Epithelial cell of proximal tubule (primary cell): Measurements from ENCODE around the gene SNAPC2. TPM values are rescaled to one million over a fixed set of nuclear protein-coding genes. Genes with fewer than 3 reads are reported as not detected.
A peak's percentile ranks its signal among the peaks of the same experiment; 100 is the strongest.

Experiments used
- DNase-seq: peaks from one replicate; pipeline ENCODE4 v3.0.0-alpha.2; 2011; ENCODE audit warnings: low read depth
- H3K4me3 ChIP-seq: 2 replicates; pipeline ENCODE4 v1.5.1; 2011; ENCODE audit warnings: low read depth, mild to moderate bottlenecking, low read length
- total RNA-seq: library from RNA; depleted of rRNA; stranded (reverse); fragments of >200 nt; gene quantifications from 2 replicates; pipeline ENCODE4 v1.2.3, GENCODE V29; 2015
- TF ChIP-seq, protein P1 (sequence below): conservative IDR thresholded peaks from 2 replicates; pipeline ENCODE4 v1.5.1; 2012; ENCODE audit warnings: low read depth, mild to moderate bottlenecking, low read length

The SNAPC2 gene
- total RNA-seq, 1 donor from 2014 or later, result 34.2 TPM

DNA sequence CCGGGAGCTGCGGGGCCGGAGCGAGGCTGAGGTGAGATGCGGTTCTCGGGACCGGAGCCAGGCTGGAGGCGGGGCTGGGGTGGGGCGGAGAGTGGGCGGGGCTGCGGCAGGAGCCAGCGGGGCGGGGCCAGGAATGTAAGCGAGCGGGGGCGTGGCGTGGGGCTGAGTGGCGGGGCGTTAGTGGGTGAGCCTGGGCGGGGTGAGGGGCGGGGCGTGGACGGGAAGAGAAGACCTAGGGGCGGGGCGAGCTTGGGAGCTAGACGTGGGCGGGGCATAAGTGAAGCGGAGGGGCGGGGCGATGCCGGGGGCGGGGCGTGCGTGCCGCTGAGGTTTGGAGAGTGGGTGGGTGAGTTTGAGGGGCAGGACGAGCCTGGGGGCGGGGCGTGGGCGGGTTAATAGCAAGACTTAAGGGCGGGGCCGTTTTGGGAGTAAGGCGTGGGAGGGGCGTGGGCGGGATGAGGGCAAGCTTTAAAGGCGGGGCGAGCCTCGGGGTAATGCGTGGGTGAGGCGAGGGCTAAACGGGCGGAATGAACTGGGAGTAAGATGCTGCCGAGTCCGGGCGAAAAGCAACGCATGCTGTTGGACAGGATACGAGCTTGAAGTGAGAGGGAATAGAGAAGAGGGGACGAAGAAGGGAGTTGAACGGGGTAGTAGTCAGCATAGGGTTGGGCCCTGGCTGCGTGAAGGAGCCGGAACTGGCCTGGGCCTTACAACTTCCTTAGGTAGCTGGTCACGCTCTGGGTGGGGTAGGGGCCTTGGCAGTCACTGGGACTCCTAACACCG is 572 bp downstream of the SNAPC2 start:
- TF ChIP-seq, protein P1, sequence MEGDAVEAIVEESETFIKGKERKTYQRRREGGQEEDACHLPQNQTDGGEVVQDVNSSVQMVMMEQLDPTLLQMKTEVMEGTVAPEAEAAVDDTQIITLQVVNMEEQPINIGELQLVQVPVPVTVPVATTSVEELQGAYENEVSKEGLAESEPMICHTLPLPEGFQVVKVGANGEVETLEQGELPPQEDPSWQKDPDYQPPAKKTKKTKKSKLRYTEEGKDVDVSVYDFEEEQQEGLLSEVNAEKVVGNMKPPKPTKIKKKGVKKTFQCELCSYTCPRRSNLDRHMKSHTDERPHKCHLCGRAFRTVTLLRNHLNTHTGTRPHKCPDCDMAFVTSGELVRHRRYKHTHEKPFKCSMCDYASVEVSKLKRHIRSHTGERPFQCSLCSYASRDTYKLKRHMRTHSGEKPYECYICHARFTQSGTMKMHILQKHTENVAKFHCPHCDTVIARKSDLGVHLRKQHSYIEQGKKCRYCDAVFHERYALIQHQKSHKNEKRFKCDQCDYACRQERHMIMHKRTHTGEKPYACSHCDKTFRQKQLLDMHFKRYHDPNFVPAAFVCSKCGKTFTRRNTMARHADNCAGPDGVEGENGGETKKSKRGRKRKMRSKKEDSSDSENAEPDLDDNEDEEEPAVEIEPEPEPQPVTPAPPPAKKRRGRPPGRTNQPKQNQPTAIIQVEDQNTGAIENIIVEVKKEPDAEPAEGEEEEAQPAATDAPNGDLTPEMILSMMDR, result no peak
- peak overlapping the region; percentile 89 for H3K4me3 ChIP-seq
- DNase-seq, result no peak

DNA sequence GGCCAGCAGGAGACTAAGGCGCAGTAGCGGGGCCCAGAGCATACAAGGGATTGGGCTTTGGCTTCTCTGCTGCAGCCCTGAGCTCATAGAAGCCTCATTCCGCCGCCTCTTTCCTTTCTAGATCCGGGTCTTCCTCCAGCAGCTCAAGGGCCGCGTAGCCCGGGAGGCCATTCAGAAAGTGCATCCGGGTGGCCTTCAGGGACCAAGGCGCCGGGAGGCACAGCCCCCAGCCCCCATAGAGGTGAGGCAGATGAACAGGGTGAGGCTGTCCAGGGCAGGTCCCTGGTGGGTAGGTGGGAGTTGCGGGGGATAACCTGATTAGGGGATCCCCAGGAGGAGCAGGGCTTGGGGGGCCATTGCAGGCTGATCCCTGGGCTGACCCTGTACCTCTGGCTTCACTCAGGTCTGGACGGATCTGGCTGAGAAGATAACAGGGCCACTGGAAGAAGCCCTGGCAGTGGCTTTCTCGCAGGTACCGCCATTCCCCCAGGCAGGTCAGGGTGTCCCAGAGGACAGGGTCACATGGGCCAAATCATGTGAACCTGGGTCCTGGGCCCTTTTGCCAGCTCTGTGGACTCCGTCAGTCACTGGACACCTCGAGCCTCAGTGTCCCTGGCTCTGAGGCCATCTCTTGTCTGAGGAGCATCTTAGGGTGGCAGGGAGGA is 1.3 kb downstream of the SNAPC2 start:
- TF ChIP-seq, protein P1, result no peak
- DNase-seq, result no peak

DNA sequence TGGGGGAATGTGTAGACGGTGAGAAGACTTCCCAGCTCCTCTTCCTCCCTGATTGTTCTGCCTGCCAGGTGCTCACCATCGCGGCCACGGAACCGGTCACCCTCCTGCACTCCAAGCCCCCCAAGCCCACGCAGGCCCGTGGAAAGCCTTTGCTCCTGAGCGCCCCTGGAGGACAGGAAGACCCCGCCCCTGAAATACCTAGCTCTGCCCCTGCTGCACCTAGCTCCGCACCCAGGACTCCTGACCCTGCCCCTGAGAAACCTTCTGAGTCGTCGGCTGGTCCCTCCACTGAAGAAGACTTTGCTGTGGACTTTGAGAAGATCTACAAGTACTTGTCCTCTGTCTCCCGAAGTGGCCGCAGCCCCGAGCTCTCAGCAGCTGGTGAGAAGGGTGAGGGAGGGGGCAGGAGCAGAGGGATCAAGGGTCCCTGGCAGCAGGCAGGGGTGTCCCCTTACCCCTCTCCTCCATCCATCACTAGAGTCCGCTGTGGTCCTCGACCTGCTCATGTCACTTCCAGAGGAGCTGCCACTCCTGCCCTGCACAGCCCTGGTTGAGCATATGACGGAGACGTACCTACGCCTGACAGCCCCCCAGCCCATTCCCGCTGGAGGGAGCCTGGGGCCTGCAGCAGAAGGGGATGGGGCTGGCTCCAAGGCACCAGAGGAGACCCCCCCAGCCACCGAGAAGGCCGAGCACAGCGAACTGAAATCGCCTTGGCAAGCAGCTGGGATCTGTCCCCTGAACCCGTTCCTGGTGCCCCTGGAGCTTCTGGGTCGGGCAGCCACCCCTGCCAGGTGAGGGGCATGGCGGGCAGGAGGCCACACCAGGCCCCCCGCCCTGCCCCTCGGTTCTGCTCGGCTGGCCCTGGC is 2.1 kb downstream of the SNAPC2 start:
- H3K4me3 ChIP-seq, result no peak overlapping the region
- DNase-seq, result no peak
- TF ChIP-seq, protein P1, result no peak

More for the DNA sequence above, 1.3 kb downstream of the SNAPC2 start:
- peak overlapping the region; percentile 51 for H3K4me3 ChIP-seq

DNA sequence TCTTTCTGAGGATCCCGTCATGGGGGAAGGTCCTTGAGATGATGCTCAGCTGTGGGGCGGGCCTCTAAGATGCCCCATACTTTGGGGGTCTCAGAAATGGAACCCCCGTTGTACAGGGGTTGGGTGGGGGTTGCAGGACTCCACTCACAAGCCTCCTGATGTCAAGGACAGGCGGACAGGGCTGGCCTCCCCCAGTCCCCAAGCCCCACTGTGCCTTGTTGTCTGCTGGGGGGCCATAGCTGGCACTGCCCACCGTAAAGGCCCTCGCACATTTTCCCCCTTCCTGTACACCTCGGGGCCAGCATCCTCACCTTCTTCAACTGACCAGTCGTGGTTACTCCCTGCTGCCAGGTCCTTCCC is 2.7 kb downstream of the SNAPC2 start:
- DNase-seq, result no peak
- TF ChIP-seq, protein P1, result no peak
- no peak overlapping the region for H3K4me3 ChIP-seq

DNA sequence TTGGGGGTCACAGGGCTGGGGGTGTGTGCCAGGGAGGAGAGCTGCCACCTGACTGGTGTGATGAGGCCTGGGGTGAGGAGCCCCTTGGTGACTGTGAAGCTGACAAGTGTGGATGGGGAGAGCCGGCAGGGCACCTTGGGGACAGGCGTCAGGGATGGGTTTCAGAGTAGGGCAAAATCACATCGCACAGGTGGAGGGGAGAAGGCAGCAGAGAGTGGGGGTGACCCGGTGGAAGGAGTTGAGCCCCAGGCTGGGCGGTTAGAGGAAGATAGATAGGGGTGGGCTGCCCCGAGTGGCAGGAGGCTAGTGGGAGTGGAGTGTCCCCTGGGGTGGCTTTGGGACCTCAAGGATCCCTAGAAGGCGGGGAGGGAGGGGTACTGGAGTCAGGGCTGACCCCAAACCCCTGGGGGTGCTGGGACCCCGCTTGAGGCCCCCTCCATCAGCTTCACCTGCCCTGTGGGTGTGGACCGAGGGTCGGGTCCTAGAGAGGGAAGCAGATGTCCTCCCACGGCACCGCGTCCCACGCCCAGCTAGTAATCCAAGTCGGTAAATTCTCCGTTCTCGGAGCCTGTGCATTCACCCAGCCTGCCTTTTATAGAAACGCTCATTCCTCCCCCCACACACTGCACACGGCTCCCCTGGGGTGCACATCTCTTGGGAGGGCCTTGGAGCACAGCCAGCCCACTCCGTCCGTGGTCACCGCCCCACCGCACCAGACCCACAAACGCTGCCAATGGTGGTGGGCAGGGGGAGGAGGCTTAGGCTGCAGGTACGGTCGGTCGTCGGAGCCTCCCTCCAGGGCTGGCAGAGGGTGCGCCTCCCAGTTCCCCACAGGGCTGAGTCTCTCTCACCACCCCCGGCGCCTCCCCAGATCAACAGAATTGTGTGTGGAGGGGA is 3.4 kb downstream of the SNAPC2 start:
- H3K4me3 ChIP-seq, result no peak overlapping the region
- no peak for DNase-seq
- TF ChIP-seq, protein P1, result no peak

DNA sequence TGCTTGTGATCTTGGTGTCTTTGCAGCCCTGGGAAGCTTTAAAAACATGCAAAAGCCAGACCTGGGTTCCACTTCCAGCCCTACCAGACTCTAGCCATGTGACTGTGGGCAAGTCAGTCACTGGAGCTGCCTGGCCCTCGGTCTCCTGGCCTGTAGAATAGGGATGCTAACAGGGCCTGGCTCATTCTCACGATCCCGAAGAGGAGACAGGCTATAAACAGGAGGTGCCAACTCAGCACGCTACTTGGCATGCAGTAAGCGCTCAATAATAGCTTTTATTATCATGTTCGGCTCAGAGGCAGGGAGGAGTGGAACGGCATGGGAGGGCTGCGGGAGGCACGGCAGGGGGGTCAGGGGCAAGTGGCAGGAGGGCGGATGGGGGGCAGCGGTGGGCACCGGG is 4.1 kb downstream of the SNAPC2 start:
- TF ChIP-seq, protein P1, result no peak
- DNase-seq, result no peak
- no peak overlapping the region for H3K4me3 ChIP-seq
